Inflammatory macrophage (primary cell): ENCODE measurements around the gene NLGN3.

Source experiments
- DNase-seq, 2 donors: peaks; one replicate each; pipeline ENCODE4 v3.0.0-alpha.2; 2020 to 2022

The NLGN3 gene

GRCh38 chrX:71118032-71118984 lies 26.3 kb upstream of the NLGN3 start, which contains the start of gene MED12:
MED12 (plus strand) TSS chrX:71118596; CDS start chrX:71118755, 159 bp downstream.
- DNase-seq: peak; percentile 73 to 81

DNA sequence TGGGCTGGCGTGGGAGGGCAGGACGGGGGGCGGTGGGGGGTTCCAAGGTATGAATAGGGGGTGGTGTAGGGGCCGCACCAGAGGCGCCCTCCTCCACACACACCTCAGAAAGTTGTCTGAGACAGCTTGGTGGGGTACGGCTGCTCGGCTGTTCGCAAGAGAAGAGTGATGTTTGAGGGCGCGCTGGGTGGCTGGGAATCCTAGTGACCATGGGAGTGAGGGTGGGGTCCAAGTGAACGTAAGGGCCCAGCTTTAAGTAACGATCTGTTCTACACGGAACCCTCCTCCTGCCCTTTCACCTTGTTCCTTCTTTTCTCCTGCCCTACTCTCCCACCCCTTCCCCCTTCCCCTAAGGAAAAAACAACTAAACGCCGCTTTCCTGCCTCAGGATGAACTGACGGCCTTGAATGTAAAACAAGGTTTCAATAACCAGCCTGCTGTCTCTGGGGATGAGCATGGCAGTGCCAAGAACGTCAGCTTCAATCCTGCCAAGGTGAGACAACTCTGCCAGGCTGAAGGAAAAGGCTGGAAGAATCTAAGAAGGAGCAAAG lies 25.6 kb upstream of the NLGN3 start:
- no peak for DNase-seq

- no peak for DNase-seq
These were observed 16.3 kb upstream of the NLGN3 start for GRCh38 chrX:71128166-71128833.

DNA sequence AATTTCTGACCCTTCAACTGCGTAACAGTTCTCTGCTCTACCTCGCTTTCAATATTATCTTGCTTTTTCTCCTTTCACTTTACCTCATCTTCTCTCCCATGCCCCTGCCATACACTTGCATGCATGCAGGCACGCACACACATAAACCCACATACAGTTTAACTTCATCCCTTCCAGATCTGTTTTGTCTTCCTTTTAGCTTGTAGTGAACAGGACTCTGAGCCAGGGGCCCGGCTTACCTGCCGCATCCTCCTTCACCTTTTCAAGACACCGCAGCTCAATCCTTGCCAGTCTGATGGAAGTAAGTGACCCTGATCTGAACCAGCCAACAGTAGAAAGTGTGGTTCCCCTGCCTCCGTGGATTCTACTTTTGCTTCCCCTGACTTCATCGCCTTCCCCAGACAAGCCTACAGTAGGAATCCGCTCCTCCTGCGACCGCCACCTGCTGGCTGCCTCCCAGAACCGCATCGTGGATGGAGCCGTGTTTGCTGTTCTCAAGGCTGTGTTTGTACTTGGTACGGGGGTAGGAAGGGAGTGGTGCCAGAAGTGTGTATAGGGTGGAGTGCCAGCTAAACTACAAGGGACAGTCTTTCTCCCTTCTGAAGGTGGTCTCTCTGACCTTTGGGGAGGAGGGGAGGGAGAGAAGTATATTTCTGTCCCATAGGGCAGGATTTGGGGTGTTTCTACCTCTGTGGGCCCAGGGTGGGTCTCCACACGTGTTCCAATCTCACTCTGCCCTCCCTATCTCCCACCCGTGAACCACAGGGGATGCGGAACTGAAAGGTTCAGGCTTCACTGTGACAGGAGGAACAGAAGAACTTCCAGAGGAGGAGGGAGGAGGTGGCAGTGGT lies 15.5 kb upstream of the NLGN3 start:
- peak; percentile 64 to 68 for DNase-seq

- DNase-seq: no peak
These were observed 13.1 kb upstream of the NLGN3 start for GRCh38 chrX:71131510-71131909.

GRCh38 chrX:71140440-71140839 lies 4.2 kb upstream of the NLGN3 start:
- DNase-seq: no peak

- no peak for DNase-seq
These were observed 1.1 kb upstream of the NLGN3 start for GRCh38 chrX:71143508-71143907.

GRCh38 chrX:71147496-71148277 lies 3.0 kb downstream of the NLGN3 start:
- DNase-seq: no peak

DNA sequence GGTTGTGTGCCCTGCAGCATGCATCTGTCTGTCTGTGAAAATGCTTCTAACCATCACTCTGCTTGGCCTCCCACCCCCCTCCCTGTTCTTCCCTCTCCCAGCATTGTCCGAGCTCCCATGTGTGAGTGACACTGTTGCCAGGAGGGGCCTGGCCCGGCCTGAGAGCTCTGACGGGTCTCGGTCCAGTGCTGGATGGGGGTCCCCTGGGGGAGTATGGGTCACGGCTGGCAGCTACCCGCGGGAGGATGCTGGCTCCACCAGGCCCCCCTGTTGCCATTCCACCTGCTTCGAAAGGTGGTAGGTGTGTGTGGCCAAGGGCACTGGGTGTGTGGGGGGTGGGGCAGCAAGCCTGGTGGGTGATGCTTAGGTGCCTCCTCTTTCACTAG lies 3.6 kb downstream of the NLGN3 start:
- no peak for DNase-seq

GRCh38 chrX:71151366-71151765 lies 6.7 kb downstream of the NLGN3 start:
- no peak for DNase-seq

GRCh38 chrX:71154196-71154595 lies 9.6 kb downstream of the NLGN3 start:
- no peak for DNase-seq

- DNase-seq: no peak
These were observed 10.0 kb downstream of the NLGN3 start for GRCh38 chrX:71154641-71155040.

- no peak for DNase-seq
These were observed 14.0 kb downstream of the NLGN3 start for GRCh38 chrX:71158603-71159002.

DNA sequence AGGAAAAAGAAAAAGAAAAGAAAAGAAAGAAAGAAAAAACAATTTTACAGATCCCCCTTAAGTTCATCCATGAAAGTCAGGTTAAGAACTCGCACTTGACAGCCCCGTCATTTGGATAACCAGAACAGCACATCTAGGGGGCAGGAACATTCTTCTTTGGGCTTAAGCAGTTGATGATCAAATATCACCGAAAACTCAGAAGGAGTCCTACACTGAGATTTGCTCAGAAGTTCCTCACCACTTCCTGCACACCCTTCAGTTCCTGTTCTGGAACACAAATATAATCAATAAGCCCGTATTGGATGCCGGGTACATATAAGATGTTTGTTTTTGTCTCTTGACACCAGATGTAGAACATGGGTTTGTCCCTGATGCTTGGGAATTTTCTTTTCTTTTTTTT lies 14.7 kb downstream of the NLGN3 start:
- no peak for DNase-seq

- DNase-seq: no peak
These were observed 15.8 kb downstream of the NLGN3 start for GRCh38 chrX:71160475-71160874.

- no peak for DNase-seq
These were observed 18.3 kb downstream of the NLGN3 start for GRCh38 chrX:71162981-71163380.

DNA sequence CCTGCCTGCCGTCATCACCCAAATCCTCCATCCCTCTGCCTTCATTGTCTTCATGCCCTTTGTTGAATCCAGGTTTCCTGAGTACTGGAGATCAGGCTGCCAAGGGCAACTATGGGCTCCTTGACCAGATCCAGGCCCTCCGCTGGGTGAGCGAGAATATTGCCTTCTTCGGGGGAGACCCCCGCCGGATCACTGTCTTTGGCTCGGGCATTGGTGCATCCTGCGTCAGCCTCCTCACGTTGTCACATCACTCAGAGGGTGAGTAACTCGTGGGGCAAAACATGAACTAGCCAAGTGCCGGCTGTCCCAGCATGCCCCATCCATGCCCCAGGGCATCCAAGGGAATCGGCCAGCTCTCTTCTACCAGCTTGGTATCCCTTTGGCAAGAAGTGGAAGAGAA lies 19.4 kb downstream of the NLGN3 start:
- DNase-seq: no peak

GRCh38 chrX:71166461-71166860 lies 21.8 kb downstream of the NLGN3 start:
- no peak for DNase-seq

DNA sequence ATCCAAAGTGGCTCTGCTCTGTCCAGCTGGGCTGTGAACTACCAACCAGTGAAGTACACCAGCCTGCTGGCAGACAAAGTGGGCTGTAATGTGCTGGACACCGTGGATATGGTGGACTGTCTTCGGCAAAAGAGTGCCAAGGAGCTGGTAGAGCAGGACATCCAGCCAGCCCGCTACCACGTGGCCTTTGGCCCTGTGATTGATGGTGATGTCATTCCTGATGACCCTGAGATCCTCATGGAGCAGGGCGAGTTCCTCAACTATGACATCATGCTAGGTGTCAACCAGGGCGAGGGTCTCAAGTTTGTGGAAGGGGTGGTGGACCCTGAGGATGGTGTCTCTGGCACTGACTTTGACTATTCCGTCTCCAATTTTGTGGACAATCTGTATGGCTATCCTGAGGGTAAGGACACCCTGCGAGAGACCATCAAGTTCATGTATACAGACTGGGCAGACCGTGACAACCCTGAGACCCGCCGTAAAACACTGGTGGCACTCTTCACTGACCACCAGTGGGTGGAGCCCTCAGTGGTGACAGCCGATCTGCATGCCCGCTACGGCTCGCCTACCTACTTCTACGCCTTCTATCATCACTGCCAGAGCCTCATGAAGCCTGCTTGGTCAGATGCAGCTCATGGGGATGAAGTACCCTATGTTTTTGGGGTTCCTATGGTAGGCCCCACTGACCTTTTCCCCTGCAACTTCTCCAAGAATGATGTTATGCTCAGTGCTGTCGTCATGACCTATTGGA lies 22.6 kb downstream of the NLGN3 start:
- DNase-seq: no peak

- DNase-seq: no peak
These were observed 23.5 kb downstream of the NLGN3 start for GRCh38 chrX:71168134-71168533.

DNA sequence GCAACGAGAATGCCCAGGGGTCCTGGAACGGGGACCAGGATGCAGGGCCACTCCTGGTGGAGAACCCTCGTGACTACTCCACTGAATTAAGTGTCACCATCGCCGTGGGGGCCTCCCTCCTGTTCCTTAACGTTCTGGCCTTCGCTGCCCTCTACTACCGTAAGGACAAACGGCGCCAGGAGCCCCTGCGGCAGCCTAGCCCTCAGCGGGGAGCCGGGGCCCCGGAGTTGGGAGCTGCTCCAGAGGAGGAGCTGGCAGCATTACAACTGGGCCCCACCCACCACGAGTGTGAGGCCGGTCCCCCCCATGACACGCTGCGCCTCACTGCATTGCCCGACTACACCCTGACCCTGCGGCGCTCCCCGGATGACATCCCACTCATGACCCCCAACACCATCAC lies 24.9 kb downstream of the NLGN3 start:
- DNase-seq: no peak
